H9 (cell line): ENCODE results near the gene FLNA. TPM values are rescaled to one million over a fixed set of nuclear protein-coding genes. Genes with fewer than 3 reads are reported as not detected.

Experiments
- DNase-seq: peaks from one replicate; pipeline ENCODE4 v3.0.0-alpha.2; 2017
- H2AFZ ChIP-seq: one replicate; pipeline ENCODE4 v1.6.1; 2013; ENCODE audit warnings: mild to moderate bottlenecking, low read length, control low read depth, moderate library complexity
- H2AK5ac ChIP-seq: 2 replicates; pipeline ENCODE4 v1.6.1; 2013; ENCODE audit warnings: low read length, control low read depth, mixed read lengths; ENCODE audit not compliant: insufficient read length
- H2BK120ac ChIP-seq: one replicate; pipeline ENCODE4 v1.6.1; 2013; ENCODE audit warnings: low read depth, mild to moderate bottlenecking, low read length, control low read depth, inconsistent platforms; ENCODE audit not compliant: poor library complexity, severe bottlenecking
- H2BK12ac ChIP-seq: 2 replicates; pipeline ENCODE4 v1.6.1; 2013; ENCODE audit warnings: low read length, control low read depth, mixed read lengths, low read depth; ENCODE audit not compliant: insufficient read length
- H2BK15ac ChIP-seq: 2 replicates; pipeline ENCODE4 v1.6.1; 2013; ENCODE audit warnings: low read depth, low read length, control low read depth
- H2BK20ac ChIP-seq: one replicate; pipeline ENCODE4 v1.6.1; 2013; ENCODE audit warnings: low read depth, mild to moderate bottlenecking, low read length, control low read depth, inconsistent platforms; ENCODE audit not compliant: poor library complexity, severe bottlenecking
- H2BK5ac ChIP-seq: 2 replicates; pipeline ENCODE4 v1.6.1; 2013; ENCODE audit warnings: low read length, control low read depth, mixed read lengths; ENCODE audit not compliant: insufficient read length
- H3K14ac ChIP-seq: 2 replicates; pipeline ENCODE4 v1.6.1; 2013; ENCODE audit warnings: low read length, control low read depth; ENCODE audit not compliant: insufficient read depth
- H3K18ac ChIP-seq: 2 replicates; pipeline ENCODE4 v1.6.1; 2013; ENCODE audit warnings: low read depth, mild to moderate bottlenecking, mixed read lengths, low read length, control low read depth; ENCODE audit not compliant: insufficient read length
- H3K23ac ChIP-seq: 2 replicates; pipeline ENCODE4 v1.6.1; 2013; ENCODE audit warnings: low read length, control low read depth, mixed read lengths, low read depth; ENCODE audit not compliant: insufficient read length
- H3K23me2 ChIP-seq: 2 replicates; pipeline ENCODE4 v1.6.1; 2013; ENCODE audit warnings: low read depth, mild to moderate bottlenecking, mixed read lengths, low read length, control low read depth; ENCODE audit not compliant: insufficient read length, poor library complexity, severe bottlenecking
- H3K27ac ChIP-seq: 2 replicates; pipeline ENCODE4 v1.5.1; 2013; ENCODE audit warnings: low read length, control low read depth, mixed read lengths, low read depth; ENCODE audit not compliant: insufficient read length
- H3K27me3 ChIP-seq: 2 replicates; pipeline ENCODE4 v1.6.1; 2013; ENCODE audit warnings: low read length, control low read depth, inconsistent platforms; ENCODE audit not compliant: insufficient read depth
- H3K4ac ChIP-seq: 2 replicates; pipeline ENCODE4 v1.6.1; 2013; ENCODE audit warnings: low read depth, mild to moderate bottlenecking, control low read depth, inconsistent platforms, low read length, moderate library complexity
- H3K4me1 ChIP-seq: 2 replicates; pipeline ENCODE4 v1.6.1; 2013; ENCODE audit warnings: low read length, control low read depth, inconsistent platforms; ENCODE audit not compliant: insufficient read depth
- H3K4me2 ChIP-seq: 2 replicates; pipeline ENCODE4 v1.6.1; 2013; ENCODE audit warnings: low read length, control low read depth, mixed read lengths; ENCODE audit not compliant: insufficient read length, insufficient read depth
- H3K56ac ChIP-seq: 2 replicates; pipeline ENCODE4 v1.6.1; 2013; ENCODE audit warnings: low read depth, mild to moderate bottlenecking, mixed read lengths, low read length, control low read depth; ENCODE audit not compliant: insufficient read length
- H3K79me1 ChIP-seq: 2 replicates; pipeline ENCODE4 v1.6.1; 2013; ENCODE audit warnings: low read depth, mild to moderate bottlenecking, moderate library complexity, low read length, control low read depth, inconsistent platforms; ENCODE audit not compliant: insufficient read depth, poor library complexity, severe bottlenecking
- H3K79me2 ChIP-seq: 2 replicates; pipeline ENCODE4 v1.6.1; 2013; ENCODE audit warnings: low read length, control low read depth, inconsistent platforms; ENCODE audit not compliant: insufficient read depth
- H3K9ac ChIP-seq: 2 replicates; pipeline ENCODE4 v1.6.1; 2013; ENCODE audit warnings: low read length, control low read depth, mixed read lengths; ENCODE audit not compliant: insufficient read length; ENCODE audit errors: extremely low read depth
- H3K9me3 ChIP-seq: one replicate; pipeline ENCODE4 v1.6.1; 2013; ENCODE audit warnings: low read depth, low read length, inconsistent platforms; ENCODE audit not compliant: control insufficient read depth
- H3T11ph ChIP-seq: one replicate; pipeline ENCODE4 v1.6.1; 2013; ENCODE audit warnings: mild to moderate bottlenecking, low read length, control low read depth, inconsistent platforms
- H4K20me1 ChIP-seq: one replicate; pipeline ENCODE4 v1.6.1; 2013; ENCODE audit not compliant: control insufficient read depth, insufficient read length, insufficient read depth
- H4K5ac ChIP-seq: 2 replicates; pipeline ENCODE4 v1.6.1; 2013; ENCODE audit warnings: low read depth, mild to moderate bottlenecking, mixed read lengths, low read length, control low read depth; ENCODE audit not compliant: insufficient read length
- H4K8ac ChIP-seq: replicated peaks from 2 replicates; pipeline ENCODE4 v1.6.1; 2013; ENCODE audit warnings: low read length, control low read depth, mixed read lengths, low read depth; ENCODE audit not compliant: insufficient read length
- H4K91ac ChIP-seq: 2 replicates; pipeline ENCODE4 v1.6.1; 2013; ENCODE audit warnings: low read depth, mild to moderate bottlenecking, moderate library complexity, mixed read lengths, low read length, control low read depth; ENCODE audit not compliant: insufficient read length
- H3K27ac Mint-ChIP-seq, 3 experiments: 2 replicates in 2 of 3; 3 replicates in 1 of 3; pipeline ENCODE4 v1.8.0; 2020 to 2021; ENCODE audit warnings: mixed read lengths in 3 of 3, mild to moderate bottlenecking in 1 of 3, moderate library complexity in 1 of 3
- H3K27me3 Mint-ChIP-seq: 2 replicates; pipeline ENCODE4 v1.8.0; 2021; ENCODE audit warnings: low read depth, mild to moderate bottlenecking, moderate library complexity, mixed read lengths
- H3K36me3 Mint-ChIP-seq, 3 experiments: 2 replicates in 2 of 3; 3 replicates in 1 of 3; pipeline ENCODE4 v1.8.0; 2020 to 2021; ENCODE audit warnings: low read depth in 3 of 3, mixed read lengths in 3 of 3; ENCODE audit not compliant: insufficient read depth in 1 of 3
- H3K4me1 Mint-ChIP-seq, 2 experiments: 2 replicates each; pipeline ENCODE4 v1.8.0; 2020; ENCODE audit warnings: mixed read lengths in 2 of 2
- H3K4me3 Mint-ChIP-seq, 2 experiments: 2 replicates in 1 of 2; 3 replicates in 1 of 2; pipeline ENCODE4 v1.8.0; 2020 to 2021; ENCODE audit warnings: mild to moderate bottlenecking in 2 of 2, mixed read lengths in 2 of 2, moderate library complexity in 1 of 2
- H3K9me3 Mint-ChIP-seq, 2 experiments: 2 replicates in 1 of 2; 3 replicates in 1 of 2; pipeline ENCODE4 v1.8.0; 2020; ENCODE audit warnings: mild to moderate bottlenecking in 2 of 2, mixed read lengths in 2 of 2, moderate library complexity in 1 of 2
- CTCF ChIP-seq: fragments of 200-600 bp; sonication (generic); conservative IDR thresholded peaks from 3 replicates; pipeline ENCODE4 v1.8.0; 2021; ENCODE audit warnings: antibody characterized with exemption, mild to moderate bottlenecking
- WGBS: extraction: QIAGEN DNeasy Blood & Tissue Kit; methylation state at CpG from one replicate; pipeline ENCODE4 v1.1.7; 2013; ENCODE audit warnings: missing lambda C conversion rate, low lambda C conversion rate, mixed read lengths; ENCODE audit not compliant: insufficient read length; ENCODE audit errors: extremely low coverage; 5-methylcytosine and 5-hydroxymethylcytosine counted together
- total RNA-seq: library from RNA; stranded (reverse); gene quantifications from 2 replicates; pipeline ENCODE4 v1.2.1, GENCODE V29; 2021

The FLNA gene
- total RNA-seq, 1 experiment from 2014 or later, result 957 TPM

DNA sequence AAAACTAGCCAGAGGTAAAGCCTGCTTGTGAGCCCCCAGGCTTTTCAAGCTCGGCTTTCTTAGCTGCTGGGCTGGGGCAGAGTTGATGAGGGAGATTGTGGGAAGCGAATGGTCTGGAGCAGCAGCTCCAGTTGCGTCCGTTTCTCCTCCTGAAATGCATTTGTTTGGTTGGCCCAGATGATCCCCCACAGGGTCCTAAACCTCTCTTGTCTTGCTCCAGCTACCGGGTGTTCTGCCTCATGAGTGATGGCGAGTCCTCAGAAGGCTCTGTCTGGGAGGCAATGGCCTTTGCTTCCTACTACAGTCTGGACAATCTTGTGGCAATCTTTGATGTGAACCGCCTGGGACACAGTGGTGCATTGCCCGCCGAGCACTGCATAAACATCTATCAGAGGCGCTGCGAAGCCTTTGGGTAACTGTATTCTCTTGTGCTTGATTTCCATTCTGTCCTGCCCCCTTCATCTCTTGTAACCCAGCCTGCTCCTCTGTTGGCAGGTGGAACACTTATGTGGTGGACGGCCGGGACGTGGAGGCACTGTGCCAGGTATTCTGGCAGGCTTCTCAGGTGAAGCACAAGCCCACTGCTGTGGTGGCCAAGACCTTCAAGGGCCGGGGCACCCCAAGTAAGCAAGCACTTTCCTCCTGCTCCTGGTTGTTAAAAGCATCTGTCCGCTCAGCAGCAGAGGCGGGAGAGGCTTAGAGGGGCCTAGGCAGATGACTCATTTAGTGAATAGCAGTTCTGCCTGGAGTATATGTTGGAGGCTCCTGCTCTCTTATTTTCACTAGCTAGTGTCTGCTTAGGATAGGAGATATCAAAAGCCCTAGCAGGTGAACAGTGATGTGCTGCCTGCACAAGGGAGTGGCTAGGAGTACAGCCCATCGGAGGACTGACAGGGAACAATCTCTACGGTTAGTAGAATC, 63.6 kb downstream of the FLNA start:
- peaks cover 21% of the 10 kb centered on the region for H3K27me3 Mint-ChIP-seq
- no peak for TF ChIP-seq CTCF
- Histone ChIP-seq H3K23me2 (no peaks in the 10 kb centered on the region), H3K79me2 (no peaks in the 10 kb centered on the region), H4K5ac (no peak overlapping the region), H3K14ac (no peak overlapping the region), H2AFZ (no peak overlapping the region), H4K91ac (no peak overlapping the region), H3K4ac (no peak overlapping the region), H2AK5ac (no peak overlapping the region), H2BK120ac (no peak overlapping the region), H3K56ac (no peak overlapping the region), H2BK15ac (no peak overlapping the region), H3K9ac (no peak overlapping the region), H3K9me3 (peaks cover 67% of the 10 kb centered on the region), H3K4me1 (no peaks in the 10 kb centered on the region), H3K79me1 (no peaks in the 10 kb centered on the region), H2BK5ac (no peak overlapping the region), H3K23ac (no peak overlapping the region), H4K20me1 (no peaks in the 10 kb centered on the region), H4K8ac (no peak overlapping the region), H3K4me2 (no peak overlapping the region), H2BK12ac (no peak overlapping the region), H3K27me3 (no peaks in the 10 kb centered on the region), H3K27ac (no peak overlapping the region), H3K18ac (no peak overlapping the region), H2BK20ac (no peak overlapping the region), H3T11ph (no peak overlapping the region)
- H3K9me3 Mint-ChIP-seq, result peaks cover 75 to 81% of the 10 kb centered on the region in 2 experiments
- no CpG with 5 or more reads among the region's 19 CpGs for WGBS
- H3K4me3 Mint-ChIP-seq, result no peak overlapping the region
- H3K27ac Mint-ChIP-seq, result no peak overlapping the region
- peaks cover 0 to 4% (median 0%) of the 10 kb centered on the region in 3 experiments; a peak in 3 of 7 replicates for H3K36me3 Mint-ChIP-seq
- no peak for DNase-seq
- peaks cover 2 to 4% of the 10 kb centered on the region in 2 experiments; a peak in 3 of 4 replicates for H3K4me1 Mint-ChIP-seq
